Measurements from ENCODE around the gene PIGBOS1. TPM values are rescaled to one million over a fixed set of nuclear protein-coding genes. Genes with fewer than 3 reads are reported as not detected.

The PIGBOS1 gene
- total RNA-seq, 1 donor from 2014 or later = 7.6 TPM

DNA sequence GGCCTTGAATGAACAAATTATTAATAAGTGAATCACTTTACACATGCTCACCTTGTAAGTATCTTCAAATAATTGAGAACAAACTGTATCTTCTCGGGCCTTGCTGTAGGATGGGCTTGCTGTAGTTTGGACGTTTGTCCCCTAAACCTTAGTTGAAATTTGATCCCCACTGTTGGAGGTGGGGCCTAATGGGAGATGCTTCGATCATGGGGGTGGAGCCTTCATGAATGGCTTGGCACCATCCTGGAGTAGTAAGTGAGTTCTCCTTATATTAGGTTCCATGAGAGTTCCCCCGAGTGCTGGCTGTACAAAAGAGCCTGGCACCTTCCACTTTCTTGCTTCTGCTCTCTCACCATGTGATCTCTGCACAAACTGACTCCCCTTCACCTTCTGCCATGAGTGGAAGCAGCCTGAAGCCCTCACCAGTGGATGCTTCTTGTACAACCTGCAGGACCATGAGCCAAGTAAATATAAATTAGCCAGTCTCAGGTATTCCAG is 29.4 kb upstream of the PIGBOS1 start:
- TF ChIP-seq, protein P1, sequence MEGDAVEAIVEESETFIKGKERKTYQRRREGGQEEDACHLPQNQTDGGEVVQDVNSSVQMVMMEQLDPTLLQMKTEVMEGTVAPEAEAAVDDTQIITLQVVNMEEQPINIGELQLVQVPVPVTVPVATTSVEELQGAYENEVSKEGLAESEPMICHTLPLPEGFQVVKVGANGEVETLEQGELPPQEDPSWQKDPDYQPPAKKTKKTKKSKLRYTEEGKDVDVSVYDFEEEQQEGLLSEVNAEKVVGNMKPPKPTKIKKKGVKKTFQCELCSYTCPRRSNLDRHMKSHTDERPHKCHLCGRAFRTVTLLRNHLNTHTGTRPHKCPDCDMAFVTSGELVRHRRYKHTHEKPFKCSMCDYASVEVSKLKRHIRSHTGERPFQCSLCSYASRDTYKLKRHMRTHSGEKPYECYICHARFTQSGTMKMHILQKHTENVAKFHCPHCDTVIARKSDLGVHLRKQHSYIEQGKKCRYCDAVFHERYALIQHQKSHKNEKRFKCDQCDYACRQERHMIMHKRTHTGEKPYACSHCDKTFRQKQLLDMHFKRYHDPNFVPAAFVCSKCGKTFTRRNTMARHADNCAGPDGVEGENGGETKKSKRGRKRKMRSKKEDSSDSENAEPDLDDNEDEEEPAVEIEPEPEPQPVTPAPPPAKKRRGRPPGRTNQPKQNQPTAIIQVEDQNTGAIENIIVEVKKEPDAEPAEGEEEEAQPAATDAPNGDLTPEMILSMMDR (IDR thresholded peaks at IDR 0.05; ENCODE audit: borderline replicate concordance) = no peak
- intact Hi-C loops (cut with micrococcal nuclease) = no loop called here

DNA sequence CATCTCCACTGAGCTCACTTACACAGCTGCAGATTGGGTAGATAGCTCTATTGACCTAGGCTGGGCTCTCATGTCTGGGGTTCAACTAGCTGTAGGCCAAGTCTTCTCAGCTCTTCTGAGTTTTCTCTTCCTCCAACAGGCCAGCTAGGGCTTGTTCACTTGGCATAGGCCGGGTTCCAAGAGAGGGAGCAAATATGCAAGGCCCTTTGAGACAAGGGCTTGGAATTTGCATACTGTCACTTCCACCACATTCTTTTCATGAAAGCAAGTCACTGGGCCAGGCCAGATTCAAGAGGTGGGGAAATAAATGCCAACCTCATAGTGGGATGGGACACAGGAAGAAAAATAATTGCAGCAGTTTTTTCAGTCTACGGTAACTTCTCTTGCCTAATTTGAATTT is 25.3 kb upstream of the PIGBOS1 start:
- intact Hi-C loops (cut with micrococcal nuclease) = no loop called here
- Histone ChIP-seq H3K9me3 (replicated peaks) (no peaks in the 10 kb centered on the region), H3K27ac (replicated peaks) (no peak overlapping the region), H3K4me1 (peaks cover 8% of the 10 kb centered on the region), H3K4me3 (no peak overlapping the region), H3K36me3 (peaks cover 20% of the 10 kb centered on the region), H3K27me3 (ENCODE audit: low read depth) (no peaks in the 10 kb centered on the region)
- DNase-seq = no peak
- TF ChIP-seq, protein P1 (IDR thresholded peaks at IDR 0.05; ENCODE audit: borderline replicate concordance) = no peak

More for the DNA sequence above, 29.4 kb upstream of the PIGBOS1 start:
- Histone ChIP-seq H3K9me3 (replicated peaks) (no peaks in the 10 kb centered on the region), H3K4me3 (no peak overlapping the region), H3K27me3 (ENCODE audit: low read depth) (no peaks in the 10 kb centered on the region), H3K36me3 (peaks cover 27% of the 10 kb centered on the region), H3K4me1 (peaks cover 8% of the 10 kb centered on the region), H3K27ac (replicated peaks) (no peak overlapping the region)
- DNase-seq = no peak

DNA sequence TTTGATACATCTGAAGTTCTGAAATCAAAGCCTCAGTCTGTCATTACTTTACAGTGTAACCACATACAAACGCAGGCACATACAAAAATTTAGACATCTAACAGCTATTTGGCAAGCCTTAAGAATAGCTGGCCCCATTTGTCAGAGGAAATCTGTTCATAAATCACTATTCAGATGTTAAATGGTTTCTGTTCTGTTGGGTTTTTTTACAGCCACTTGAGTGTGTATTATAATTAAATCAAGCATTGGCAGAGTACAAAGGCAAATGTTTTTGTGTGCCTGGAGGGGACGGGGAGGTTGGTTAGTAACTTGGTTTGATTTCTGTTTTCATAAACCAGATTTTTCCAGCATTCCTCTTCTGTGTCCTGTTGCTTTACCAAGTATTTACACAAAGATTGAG is 24.2 kb upstream of the PIGBOS1 start:
- DNase-seq = no peak
- Histone ChIP-seq H3K27ac (replicated peaks) (no peak overlapping the region), H3K36me3 (peaks cover 19% of the 10 kb centered on the region)

DNA sequence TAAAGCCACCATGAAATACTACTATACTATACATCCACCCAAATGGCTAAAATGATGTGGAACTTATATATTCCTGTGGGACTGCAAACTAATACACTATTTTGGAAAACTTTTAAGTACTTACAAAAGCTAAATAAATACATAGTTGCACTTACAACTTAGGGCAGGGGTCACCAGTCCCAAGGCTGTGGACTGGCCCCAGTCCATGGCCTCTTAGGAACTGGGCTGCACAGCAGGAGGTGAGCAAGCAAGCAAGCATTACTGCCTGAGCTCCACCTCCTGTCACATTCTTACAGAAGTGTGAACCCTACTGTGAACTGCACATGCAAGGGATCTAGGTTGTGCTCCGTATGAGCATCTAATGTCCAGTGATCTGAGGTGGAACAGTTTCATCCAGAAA is 18.2 kb upstream of the PIGBOS1 start:
- DNase-seq = no peak
- intact Hi-C loops (cut with micrococcal nuclease) = no loop called here
- Histone ChIP-seq H3K27ac (replicated peaks) (no peak overlapping the region), H3K4me3 (no peak overlapping the region), H3K27me3 (ENCODE audit: low read depth) (no peaks in the 10 kb centered on the region), H3K4me1 (no peaks in the 10 kb centered on the region), H3K36me3 (peaks cover 44% of the 10 kb centered on the region), H3K9me3 (replicated peaks) (no peaks in the 10 kb centered on the region)
- TF ChIP-seq, protein P1 (IDR thresholded peaks at IDR 0.05; ENCODE audit: borderline replicate concordance) = no peak

More for the DNA sequence above, 24.2 kb upstream of the PIGBOS1 start:
- H3K9me3 ChIP-seq (replicated peaks) = no peaks in the 10 kb centered on the region
- intact Hi-C loops (cut with micrococcal nuclease) = no loop called here
- H3K4me1 ChIP-seq = peaks cover 8% of the 10 kb centered on the region
- no peak overlapping the region for H3K4me3 ChIP-seq
- no peaks in the 10 kb centered on the region for H3K27me3 ChIP-seq (ENCODE audit: low read depth)
- TF ChIP-seq, protein P1 (IDR thresholded peaks at IDR 0.05; ENCODE audit: borderline replicate concordance) = no peak

GRCh38 chr15:55334997-55335396 is 16.1 kb upstream of the PIGBOS1 start:
- H3K4me1 ChIP-seq = no peaks in the 10 kb centered on the region
- peaks cover 60% of the 10 kb centered on the region for H3K36me3 ChIP-seq
- intact Hi-C loops (cut with micrococcal nuclease) = no loop called here
- H3K9me3 ChIP-seq (replicated peaks) = no peaks in the 10 kb centered on the region
- TF ChIP-seq, protein P1 (IDR thresholded peaks at IDR 0.05; ENCODE audit: borderline replicate concordance) = no peak
- H3K4me3 ChIP-seq = no peak overlapping the region
- no peaks in the 10 kb centered on the region for H3K27me3 ChIP-seq (ENCODE audit: low read depth)
- H3K27ac ChIP-seq (replicated peaks) = no peak overlapping the region
- DNase-seq = no peak
